Choroid plexus epithelial cell (primary cell): Measurements from ENCODE around the gene PECR.

ENCODE experiments used
- DNase-seq: peaks from one replicate; pipeline ENCODE4 v3.0.0-alpha.2; 2010; ENCODE audit warnings: low read depth
- H3K4me3 ChIP-seq: 2 replicates; pipeline ENCODE4 v1.5.1; 2011; ENCODE audit warnings: low read depth, mild to moderate bottlenecking, control low read depth, low read length, moderate library complexity
- TF ChIP-seq, protein P1 (sequence below): conservative IDR thresholded peaks from 2 replicates; pipeline ENCODE4 v1.5.1; 2011; ENCODE audit warnings: low read depth, mild to moderate bottlenecking, control low read depth, inconsistent platforms, low read length, moderate library complexity

PECR gene

GRCh38 chr2:216112926-216113325 lies 31.3 kb upstream of the PECR start:
- TF ChIP-seq, protein P1, sequence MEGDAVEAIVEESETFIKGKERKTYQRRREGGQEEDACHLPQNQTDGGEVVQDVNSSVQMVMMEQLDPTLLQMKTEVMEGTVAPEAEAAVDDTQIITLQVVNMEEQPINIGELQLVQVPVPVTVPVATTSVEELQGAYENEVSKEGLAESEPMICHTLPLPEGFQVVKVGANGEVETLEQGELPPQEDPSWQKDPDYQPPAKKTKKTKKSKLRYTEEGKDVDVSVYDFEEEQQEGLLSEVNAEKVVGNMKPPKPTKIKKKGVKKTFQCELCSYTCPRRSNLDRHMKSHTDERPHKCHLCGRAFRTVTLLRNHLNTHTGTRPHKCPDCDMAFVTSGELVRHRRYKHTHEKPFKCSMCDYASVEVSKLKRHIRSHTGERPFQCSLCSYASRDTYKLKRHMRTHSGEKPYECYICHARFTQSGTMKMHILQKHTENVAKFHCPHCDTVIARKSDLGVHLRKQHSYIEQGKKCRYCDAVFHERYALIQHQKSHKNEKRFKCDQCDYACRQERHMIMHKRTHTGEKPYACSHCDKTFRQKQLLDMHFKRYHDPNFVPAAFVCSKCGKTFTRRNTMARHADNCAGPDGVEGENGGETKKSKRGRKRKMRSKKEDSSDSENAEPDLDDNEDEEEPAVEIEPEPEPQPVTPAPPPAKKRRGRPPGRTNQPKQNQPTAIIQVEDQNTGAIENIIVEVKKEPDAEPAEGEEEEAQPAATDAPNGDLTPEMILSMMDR = no peak
- no peak for DNase-seq
- no peak overlapping the region for H3K4me3 ChIP-seq

DNA sequence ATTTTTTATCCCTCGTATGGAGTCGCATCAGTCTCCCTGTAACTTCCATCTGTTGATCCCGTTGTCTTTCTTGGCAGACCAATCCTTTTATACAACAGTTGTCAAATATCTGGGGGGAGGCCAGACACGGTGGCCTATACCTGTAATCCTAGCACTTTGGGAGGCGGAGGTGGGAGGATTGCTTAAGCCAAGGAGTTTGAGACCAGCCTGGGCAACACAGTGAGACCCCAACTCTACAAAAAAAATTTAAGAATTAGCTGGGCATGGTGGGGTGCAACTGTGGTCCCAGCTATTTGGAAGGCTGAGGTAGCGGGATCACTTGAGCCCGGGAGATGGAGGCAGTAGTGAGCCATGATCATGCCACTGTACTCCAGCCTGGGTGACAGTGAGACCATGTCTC lies 29.5 kb upstream of the PECR start:
- DNase-seq = no peak
- H3K4me3 ChIP-seq = no peak overlapping the region
- TF ChIP-seq, protein P1 = no peak

GRCh38 chr2:216110620-216111019 lies 29.0 kb upstream of the PECR start:
- DNase-seq = no peak
- TF ChIP-seq, protein P1 = no peak
- H3K4me3 ChIP-seq = peak overlapping the region; percentile 97

- peak overlapping the region; percentile 97 for H3K4me3 ChIP-seq
- DNase-seq = peak; percentile 81
- TF ChIP-seq, protein P1 = peak; percentile 59
Observed at GRCh38 chr2:216109962-216110614, 28.5 kb upstream of the PECR start.

- H3K4me3 ChIP-seq = peak within 1 kb of the TSS; percentile 97
- peak; percentile 98 for DNase-seq
- TF ChIP-seq, protein P1 = no peak
Observed at GRCh38 chr2:216108967-216109921, 27.6 kb upstream of the PECR start, which contains the start of gene XRCC5. Gene XRCC5 (plus strand): TSS chr2:216109348. CDS start chr2:216109437, 89 bp downstream.

- peak overlapping the region; percentile 51 for H3K4me3 ChIP-seq
Observed at GRCh38 chr2:216108310-216108966, 26.8 kb upstream of the PECR start.

More at GRCh38 chr2:216108310-216108966, 26.8 kb upstream of the PECR start:
- TF ChIP-seq, protein P1 = no peak
- DNase-seq = no peak
